H9 (cell line): ENCODE results near the gene STIM2. TPM values are rescaled to one million over a fixed set of nuclear protein-coding genes. Genes with fewer than 3 reads are reported as not detected.
A peak's percentile ranks its signal among the peaks of the same experiment; 100 is the strongest.

Experiments used
- DNase-seq: peaks from one replicate; pipeline ENCODE4 v3.0.0-alpha.2; 2017
- H2AFZ ChIP-seq: one replicate; pipeline ENCODE4 v1.6.1; 2013; ENCODE audit warnings: mild to moderate bottlenecking, low read length, control low read depth, moderate library complexity
- H2AK5ac ChIP-seq: 2 replicates; pipeline ENCODE4 v1.6.1; 2013; ENCODE audit warnings: low read length, control low read depth, mixed read lengths; ENCODE audit not compliant: insufficient read length
- H2BK120ac ChIP-seq: one replicate; pipeline ENCODE4 v1.6.1; 2013; ENCODE audit warnings: low read depth, mild to moderate bottlenecking, low read length, control low read depth, inconsistent platforms; ENCODE audit not compliant: poor library complexity, severe bottlenecking
- H2BK12ac ChIP-seq: 2 replicates; pipeline ENCODE4 v1.6.1; 2013; ENCODE audit warnings: low read length, control low read depth, mixed read lengths, low read depth; ENCODE audit not compliant: insufficient read length
- H2BK15ac ChIP-seq: 2 replicates; pipeline ENCODE4 v1.6.1; 2013; ENCODE audit warnings: low read depth, low read length, control low read depth
- H2BK20ac ChIP-seq: one replicate; pipeline ENCODE4 v1.6.1; 2013; ENCODE audit warnings: low read depth, mild to moderate bottlenecking, low read length, control low read depth, inconsistent platforms; ENCODE audit not compliant: poor library complexity, severe bottlenecking
- H2BK5ac ChIP-seq: 2 replicates; pipeline ENCODE4 v1.6.1; 2013; ENCODE audit warnings: low read length, control low read depth, mixed read lengths; ENCODE audit not compliant: insufficient read length
- H3K14ac ChIP-seq: 2 replicates; pipeline ENCODE4 v1.6.1; 2013; ENCODE audit warnings: low read length, control low read depth; ENCODE audit not compliant: insufficient read depth
- H3K18ac ChIP-seq: 2 replicates; pipeline ENCODE4 v1.6.1; 2013; ENCODE audit warnings: low read depth, mild to moderate bottlenecking, mixed read lengths, low read length, control low read depth; ENCODE audit not compliant: insufficient read length
- H3K23ac ChIP-seq: 2 replicates; pipeline ENCODE4 v1.6.1; 2013; ENCODE audit warnings: low read length, control low read depth, mixed read lengths, low read depth; ENCODE audit not compliant: insufficient read length
- H3K23me2 ChIP-seq: 2 replicates; pipeline ENCODE4 v1.6.1; 2013; ENCODE audit warnings: low read depth, mild to moderate bottlenecking, mixed read lengths, low read length, control low read depth; ENCODE audit not compliant: insufficient read length, poor library complexity, severe bottlenecking
- H3K27ac ChIP-seq: 2 replicates; pipeline ENCODE4 v1.5.1; 2013; ENCODE audit warnings: low read length, control low read depth, mixed read lengths, low read depth; ENCODE audit not compliant: insufficient read length
- H3K27me3 ChIP-seq: 2 replicates; pipeline ENCODE4 v1.6.1; 2013; ENCODE audit warnings: low read length, control low read depth, inconsistent platforms; ENCODE audit not compliant: insufficient read depth
- H3K4ac ChIP-seq: 2 replicates; pipeline ENCODE4 v1.6.1; 2013; ENCODE audit warnings: low read depth, mild to moderate bottlenecking, control low read depth, inconsistent platforms, low read length, moderate library complexity
- H3K4me1 ChIP-seq: 2 replicates; pipeline ENCODE4 v1.6.1; 2013; ENCODE audit warnings: low read length, control low read depth, inconsistent platforms; ENCODE audit not compliant: insufficient read depth
- H3K4me2 ChIP-seq: 2 replicates; pipeline ENCODE4 v1.6.1; 2013; ENCODE audit warnings: low read length, control low read depth, mixed read lengths; ENCODE audit not compliant: insufficient read length, insufficient read depth
- H3K56ac ChIP-seq: 2 replicates; pipeline ENCODE4 v1.6.1; 2013; ENCODE audit warnings: low read depth, mild to moderate bottlenecking, mixed read lengths, low read length, control low read depth; ENCODE audit not compliant: insufficient read length
- H3K79me1 ChIP-seq: 2 replicates; pipeline ENCODE4 v1.6.1; 2013; ENCODE audit warnings: low read depth, mild to moderate bottlenecking, moderate library complexity, low read length, control low read depth, inconsistent platforms; ENCODE audit not compliant: insufficient read depth, poor library complexity, severe bottlenecking
- H3K79me2 ChIP-seq: 2 replicates; pipeline ENCODE4 v1.6.1; 2013; ENCODE audit warnings: low read length, control low read depth, inconsistent platforms; ENCODE audit not compliant: insufficient read depth
- H3K9ac ChIP-seq: 2 replicates; pipeline ENCODE4 v1.6.1; 2013; ENCODE audit warnings: low read length, control low read depth, mixed read lengths; ENCODE audit not compliant: insufficient read length; ENCODE audit errors: extremely low read depth
- H3K9me3 ChIP-seq: one replicate; pipeline ENCODE4 v1.6.1; 2013; ENCODE audit warnings: low read depth, low read length, inconsistent platforms; ENCODE audit not compliant: control insufficient read depth
- H3T11ph ChIP-seq: one replicate; pipeline ENCODE4 v1.6.1; 2013; ENCODE audit warnings: mild to moderate bottlenecking, low read length, control low read depth, inconsistent platforms
- H4K20me1 ChIP-seq: one replicate; pipeline ENCODE4 v1.6.1; 2013; ENCODE audit not compliant: control insufficient read depth, insufficient read length, insufficient read depth
- H4K5ac ChIP-seq: 2 replicates; pipeline ENCODE4 v1.6.1; 2013; ENCODE audit warnings: low read depth, mild to moderate bottlenecking, mixed read lengths, low read length, control low read depth; ENCODE audit not compliant: insufficient read length
- H4K8ac ChIP-seq: replicated peaks from 2 replicates; pipeline ENCODE4 v1.6.1; 2013; ENCODE audit warnings: low read length, control low read depth, mixed read lengths, low read depth; ENCODE audit not compliant: insufficient read length
- H4K91ac ChIP-seq: 2 replicates; pipeline ENCODE4 v1.6.1; 2013; ENCODE audit warnings: low read depth, mild to moderate bottlenecking, moderate library complexity, mixed read lengths, low read length, control low read depth; ENCODE audit not compliant: insufficient read length
- H3K27ac Mint-ChIP-seq, 3 experiments: 2 replicates in 2 of 3; 3 replicates in 1 of 3; pipeline ENCODE4 v1.8.0; 2020 to 2021; ENCODE audit warnings: mixed read lengths in 3 of 3, mild to moderate bottlenecking in 1 of 3, moderate library complexity in 1 of 3
- H3K27me3 Mint-ChIP-seq: 2 replicates; pipeline ENCODE4 v1.8.0; 2021; ENCODE audit warnings: low read depth, mild to moderate bottlenecking, moderate library complexity, mixed read lengths
- H3K36me3 Mint-ChIP-seq, 3 experiments: 2 replicates in 2 of 3; 3 replicates in 1 of 3; pipeline ENCODE4 v1.8.0; 2020 to 2021; ENCODE audit warnings: low read depth in 3 of 3, mixed read lengths in 3 of 3; ENCODE audit not compliant: insufficient read depth in 1 of 3
- H3K4me1 Mint-ChIP-seq, 2 experiments: 2 replicates each; pipeline ENCODE4 v1.8.0; 2020; ENCODE audit warnings: mixed read lengths in 2 of 2
- H3K4me3 Mint-ChIP-seq, 2 experiments: 2 replicates in 1 of 2; 3 replicates in 1 of 2; pipeline ENCODE4 v1.8.0; 2020 to 2021; ENCODE audit warnings: mild to moderate bottlenecking in 2 of 2, mixed read lengths in 2 of 2, moderate library complexity in 1 of 2
- H3K9me3 Mint-ChIP-seq, 2 experiments: 2 replicates in 1 of 2; 3 replicates in 1 of 2; pipeline ENCODE4 v1.8.0; 2020; ENCODE audit warnings: mild to moderate bottlenecking in 2 of 2, mixed read lengths in 2 of 2, moderate library complexity in 1 of 2
- CTCF ChIP-seq: fragments of 200-600 bp; sonication (generic); conservative IDR thresholded peaks from 3 replicates; pipeline ENCODE4 v1.8.0; 2021; ENCODE audit warnings: antibody characterized with exemption, mild to moderate bottlenecking
- WGBS: extraction: QIAGEN DNeasy Blood & Tissue Kit; methylation state at CpG from one replicate; pipeline ENCODE4 v1.1.7; 2013; ENCODE audit warnings: missing lambda C conversion rate, low lambda C conversion rate, mixed read lengths; ENCODE audit not compliant: insufficient read length; ENCODE audit errors: extremely low coverage; 5-methylcytosine and 5-hydroxymethylcytosine counted together
- total RNA-seq: library from RNA; stranded (reverse); gene quantifications from 2 replicates; pipeline ENCODE4 v1.2.1, GENCODE V29; 2021

The STIM2 gene
- total RNA-seq, 1 experiment from 2014 or later, result 26.2 TPM

- no peaks in the 10 kb centered on the region; a peak in 1 of 7 replicates for H3K36me3 Mint-ChIP-seq
- Histone ChIP-seq H3K23ac (no peak overlapping the region), H4K20me1 (no peaks in the 10 kb centered on the region), H4K91ac (no peak overlapping the region), H3K27ac (no peak overlapping the region), H2BK12ac (no peak overlapping the region), H2BK5ac (no peak overlapping the region), H3K18ac (no peak overlapping the region), H2AK5ac (no peak overlapping the region), H2AFZ (no peak overlapping the region), H2BK20ac (no peak overlapping the region), H3K79me1 (no peaks in the 10 kb centered on the region), H3K56ac (no peak overlapping the region), H3K4ac (no peak overlapping the region), H3K23me2 (peaks cover 19% of the 10 kb centered on the region), H3K14ac (no peak overlapping the region; the same call in 1 of the 2 replicates), H3K9me3 (no peaks in the 10 kb centered on the region), H4K5ac (no peak overlapping the region), H4K8ac (no peak overlapping the region), H3K79me2 (no peaks in the 10 kb centered on the region), H3K27me3 (no peaks in the 10 kb centered on the region), H3K9ac (peak overlapping the region; percentile 40), H3K4me1 (no peaks in the 10 kb centered on the region; the same call in 1 of the 2 replicates), H2BK120ac (no peak overlapping the region), H2BK15ac (no peak overlapping the region), H3T11ph (no peak overlapping the region), H3K4me2 (peak overlapping the region; percentile 93)
- peak overlapping the region; percentile 84 to 87 for H3K4me3 Mint-ChIP-seq
- H3K9me3 Mint-ChIP-seq, result no peaks in the 10 kb centered on the region; a peak in 1 of 5 replicates
- H3K27me3 Mint-ChIP-seq, result no peaks in the 10 kb centered on the region
- TF ChIP-seq CTCF, result no peak
- WGBS, result no CpG with 5 or more reads among the region's 65 CpGs
- H3K27ac Mint-ChIP-seq, result peak overlapping the region in 1 of 3 experiments; percentile 87; a peak in 2 of 7 replicates
- peaks cover 40 to 41% of the 10 kb centered on the region in 2 experiments for H3K4me1 Mint-ChIP-seq
- peak; percentile 84 for DNase-seq
Measured at GRCh38 chr4:26857278-26858034, 3.2 kb upstream of the STIM2 start.
